ENCODE results near the gene GMPPA. TPM values are rescaled to one million over a fixed set of nuclear protein-coding genes. Genes with fewer than 3 reads are reported as not detected.
A peak's percentile ranks its signal among the peaks of the same experiment; 100 is the strongest.

GMPPA gene
- total RNA-seq, 1 donor from 2014 or later: 23.2 TPM

GRCh38 chr2:219531639-219532377, 33.1 kb downstream of the GMPPA start:
- Mint-ChIP-seq H3K27me3 (ENCODE audit: unreplicated experiment) (peaks cover 14% of the 10 kb centered on the region), H3K27ac (ENCODE audit: unreplicated experiment) (no peak overlapping the region), H3K4me3 (ENCODE audit: unreplicated experiment) (no peak overlapping the region), H3K36me3 (ENCODE audit: unreplicated experiment) (no peaks in the 10 kb centered on the region), H3K4me1 (ENCODE audit: low read depth, unreplicated experiment) (peaks cover 15% of the 10 kb centered on the region), H3K9me3 (ENCODE audit: unreplicated experiment) (peaks cover 7% of the 10 kb centered on the region)
- no peak for TF ChIP-seq CTCF (IDR thresholded peaks at IDR 0.05; ENCODE audit: partially characterized antibody, unreplicated experiment)
- DNase-seq: no peak

GRCh38 chr2:219532378-219532649, 33.6 kb downstream of the GMPPA start:
- Mint-ChIP-seq H3K9me3 (ENCODE audit: unreplicated experiment) (peaks cover 7% of the 10 kb centered on the region), H3K4me3 (ENCODE audit: unreplicated experiment) (no peak overlapping the region), H3K27ac (ENCODE audit: unreplicated experiment) (no peak overlapping the region), H3K27me3 (ENCODE audit: unreplicated experiment) (peaks cover 14% of the 10 kb centered on the region), H3K36me3 (ENCODE audit: unreplicated experiment) (no peaks in the 10 kb centered on the region), H3K4me1 (ENCODE audit: low read depth, unreplicated experiment) (peaks cover 15% of the 10 kb centered on the region)
- TF ChIP-seq CTCF (IDR thresholded peaks at IDR 0.05; ENCODE audit: partially characterized antibody, unreplicated experiment): no peak
- no peak for DNase-seq

GRCh38 chr2:219533930-219534661, 35.4 kb downstream of the GMPPA start:
- peaks cover 9% of the 10 kb centered on the region for H3K9me3 Mint-ChIP-seq (ENCODE audit: unreplicated experiment)
- H3K4me1 Mint-ChIP-seq (ENCODE audit: low read depth, unreplicated experiment): peaks cover 17% of the 10 kb centered on the region
- no peak for DNase-seq
- no peak overlapping the region for H3K27ac Mint-ChIP-seq (ENCODE audit: unreplicated experiment)
- H3K4me3 Mint-ChIP-seq (ENCODE audit: unreplicated experiment): no peak overlapping the region
- H3K36me3 Mint-ChIP-seq (ENCODE audit: unreplicated experiment): no peaks in the 10 kb centered on the region
- TF ChIP-seq CTCF (IDR thresholded peaks at IDR 0.05; ENCODE audit: partially characterized antibody, unreplicated experiment): no peak
- peaks cover 11% of the 10 kb centered on the region for H3K27me3 Mint-ChIP-seq (ENCODE audit: unreplicated experiment)

- H3K36me3 Mint-ChIP-seq (ENCODE audit: unreplicated experiment): no peaks in the 10 kb centered on the region
- H3K4me1 Mint-ChIP-seq (ENCODE audit: low read depth, unreplicated experiment): peaks cover 25% of the 10 kb centered on the region
- TF ChIP-seq CTCF (IDR thresholded peaks at IDR 0.05; ENCODE audit: partially characterized antibody, unreplicated experiment): no peak
- DNase-seq: no peak
- H3K27ac Mint-ChIP-seq (ENCODE audit: unreplicated experiment): no peak overlapping the region
- peaks cover 4% of the 10 kb centered on the region for H3K27me3 Mint-ChIP-seq (ENCODE audit: unreplicated experiment)
- H3K4me3 Mint-ChIP-seq (ENCODE audit: unreplicated experiment): no peak overlapping the region
- peaks cover 10% of the 10 kb centered on the region for H3K9me3 Mint-ChIP-seq (ENCODE audit: unreplicated experiment)
These were observed 37.7 kb downstream of the GMPPA start for GRCh38 chr2:219536425-219536824.

- Mint-ChIP-seq H3K9me3 (ENCODE audit: unreplicated experiment) (peaks cover 10% of the 10 kb centered on the region), H3K36me3 (ENCODE audit: unreplicated experiment) (no peaks in the 10 kb centered on the region), H3K27me3 (ENCODE audit: unreplicated experiment) (peaks cover 2% of the 10 kb centered on the region), H3K4me3 (ENCODE audit: unreplicated experiment) (no peak overlapping the region), H3K4me1 (ENCODE audit: low read depth, unreplicated experiment) (peaks cover 25% of the 10 kb centered on the region), H3K27ac (ENCODE audit: unreplicated experiment) (peak overlapping the region; percentile 64)
- no peak for TF ChIP-seq CTCF (IDR thresholded peaks at IDR 0.05; ENCODE audit: partially characterized antibody, unreplicated experiment)
- no peak for DNase-seq
These were observed 38.3 kb downstream of the GMPPA start for GRCh38 chr2:219536967-219537366.

All from glutamatergic neuron (in vitro differentiated cells).